ENCODE measurements around the gene DIPK2B. TPM values are rescaled to one million over a fixed set of nuclear protein-coding genes. Genes with fewer than 3 reads are reported as not detected.

Gene DIPK2B
- total RNA-seq, 1 donor from 2014 or later = 7.1 TPM

DNA sequence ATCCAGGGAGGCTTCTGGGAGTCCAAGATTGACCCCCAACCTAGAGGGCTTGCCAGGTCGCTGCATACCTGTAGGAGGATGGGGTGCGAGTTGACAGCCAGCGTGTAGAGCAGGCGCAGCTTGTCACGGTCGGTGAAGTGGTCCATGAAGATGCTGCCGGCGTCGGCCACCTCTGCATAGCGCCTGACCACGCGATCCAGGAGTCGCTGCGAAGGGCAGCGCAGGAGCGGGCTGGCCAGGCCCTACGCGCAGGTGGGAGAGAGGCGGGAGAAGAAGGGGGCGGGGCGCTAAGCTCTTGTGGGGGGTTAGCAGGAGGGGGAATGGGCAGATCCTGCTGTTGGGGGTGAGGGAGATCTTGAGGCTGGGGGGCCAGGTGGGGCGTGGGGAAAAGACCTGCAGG, 43.0 kb downstream of the DIPK2B start:
- no peak for DNase-seq (ENCODE audit: low spot score)

DNA sequence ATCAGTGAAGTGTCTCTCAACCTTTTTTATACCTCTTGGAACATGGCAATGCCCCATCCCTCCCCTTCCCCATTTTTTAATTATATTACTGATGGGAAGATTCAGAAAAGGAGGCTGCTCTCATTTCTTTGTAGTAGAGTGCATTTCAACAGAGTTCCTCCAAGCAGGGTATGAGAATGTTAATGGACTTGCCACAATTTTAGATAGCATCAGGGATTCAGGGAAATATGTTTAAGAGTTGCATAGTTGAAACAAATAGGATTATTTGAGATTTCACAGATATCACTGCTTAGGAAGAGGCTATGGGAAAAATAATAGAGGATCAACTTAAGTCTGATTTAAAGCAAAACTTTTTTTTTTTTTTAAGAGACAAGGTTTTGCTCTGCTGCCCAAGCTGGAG, 46.2 kb downstream of the DIPK2B start:
- no peak for DNase-seq (ENCODE audit: low spot score)

DNA sequence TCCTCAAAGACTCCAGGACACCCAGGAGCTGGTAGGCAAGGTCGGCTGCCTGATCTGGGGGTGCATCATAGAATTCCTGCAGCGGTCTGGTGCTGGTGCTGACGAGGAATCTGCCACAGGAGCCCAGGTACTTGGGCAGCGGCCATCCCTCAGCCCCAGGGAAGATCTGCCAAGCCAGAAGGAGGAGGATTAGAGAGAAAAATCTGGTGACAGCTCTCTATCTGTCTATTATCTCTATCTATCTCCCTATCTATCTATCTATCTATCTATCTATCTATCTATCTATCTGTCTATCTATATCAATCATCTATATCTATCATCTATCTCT, 46.7 kb downstream of the DIPK2B start:
- no peak for DNase-seq (ENCODE audit: low spot score)
